ENCODE data around the gene FPR3.

Gene FPR3

GRCh38 chr19:51783372-51783771 lies 11.6 kb upstream of the FPR3 start:
- no peak overlapping the region for H2AFZ ChIP-seq
- no peak overlapping the region for H3K4me2 ChIP-seq (ENCODE audit: low read length)
- no peak overlapping the region for H3K4me3 ChIP-seq (ENCODE audit: low read depth, low read length)
- TF ChIP-seq CTCF (IDR thresholded peaks at IDR 0.05), result no peak
- H3K79me2 ChIP-seq, result no peaks in the 10 kb centered on the region
- no peak overlapping the region for H3K9ac ChIP-seq
- no peaks in the 10 kb centered on the region for H3K27me3 ChIP-seq (ENCODE audit: control insufficient read depth, insufficient read depth, low read length)
- H3K36me3 ChIP-seq (ENCODE audit: control insufficient read depth, insufficient read depth, low read length), result no peaks in the 10 kb centered on the region
- no peaks in the 10 kb centered on the region for H3K9me3 ChIP-seq (ENCODE audit: control insufficient read depth, low read length)
- no peak overlapping the region for H3K27ac ChIP-seq
- peaks cover 7% of the 10 kb centered on the region for H3K4me1 ChIP-seq

- Histone ChIP-seq H3K4me2 (ENCODE audit: low read length) (no peak overlapping the region), H3K36me3 (ENCODE audit: control insufficient read depth, insufficient read depth, low read length) (no peaks in the 10 kb centered on the region), H3K79me2 (no peaks in the 10 kb centered on the region), H3K27ac (peak overlapping the region; percentile 17), H3K4me3 (ENCODE audit: low read depth, low read length) (no peak overlapping the region), H3K4me1 (peaks cover 7% of the 10 kb centered on the region), H3K27me3 (ENCODE audit: control insufficient read depth, insufficient read depth, low read length) (no peaks in the 10 kb centered on the region), H3K9ac (no peak overlapping the region), H2AFZ (peak overlapping the region; percentile 50), H3K9me3 (ENCODE audit: control insufficient read depth, low read length) (no peaks in the 10 kb centered on the region)
- TF ChIP-seq CTCF (IDR thresholded peaks at IDR 0.05), result no peak
Measured at GRCh38 chr19:51784109-51784785, 10.7 kb upstream of the FPR3 start.

GRCh38 chr19:51784922-51785690 lies 9.9 kb upstream of the FPR3 start:
- H3K9ac ChIP-seq, result no peak overlapping the region
- no peak overlapping the region for H3K4me3 ChIP-seq (ENCODE audit: low read depth, low read length)
- no peaks in the 10 kb centered on the region for H3K36me3 ChIP-seq (ENCODE audit: control insufficient read depth, insufficient read depth, low read length)
- H3K27ac ChIP-seq, result peak overlapping the region; percentile 17
- no peak overlapping the region for H3K4me2 ChIP-seq (ENCODE audit: low read length)
- no peaks in the 10 kb centered on the region for H3K79me2 ChIP-seq
- peak overlapping the region; percentile 50 for H2AFZ ChIP-seq
- no peaks in the 10 kb centered on the region for H3K9me3 ChIP-seq (ENCODE audit: control insufficient read depth, low read length)
- no peaks in the 10 kb centered on the region for H3K27me3 ChIP-seq (ENCODE audit: control insufficient read depth, insufficient read depth, low read length)
- TF ChIP-seq CTCF (IDR thresholded peaks at IDR 0.05), result no peak
- H3K4me1 ChIP-seq, result peaks cover 7% of the 10 kb centered on the region

GRCh38 chr19:51786646-51787494 lies 8.1 kb upstream of the FPR3 start:
- H3K36me3 ChIP-seq (ENCODE audit: control insufficient read depth, insufficient read depth, low read length), result no peaks in the 10 kb centered on the region
- H3K9me3 ChIP-seq (ENCODE audit: control insufficient read depth, low read length), result no peaks in the 10 kb centered on the region
- H3K79me2 ChIP-seq, result no peaks in the 10 kb centered on the region
- peaks cover 11% of the 10 kb centered on the region for H3K4me1 ChIP-seq
- no peak for TF ChIP-seq CTCF (IDR thresholded peaks at IDR 0.05)
- H2AFZ ChIP-seq, result no peak overlapping the region
- no peaks in the 10 kb centered on the region for H3K27me3 ChIP-seq (ENCODE audit: control insufficient read depth, insufficient read depth, low read length)
- H3K9ac ChIP-seq, result no peak overlapping the region
- H3K4me2 ChIP-seq (ENCODE audit: low read length), result no peak overlapping the region
- peak overlapping the region; percentile 27 for H3K27ac ChIP-seq
- no peak overlapping the region for H3K4me3 ChIP-seq (ENCODE audit: low read depth, low read length)
